HFF-Myc (cell line): ENCODE measurements around the gene ALPI.

ENCODE experiments used
- DNase-seq: peaks from one replicate; pipeline ENCODE4 v3.0.0-alpha.2; 2011; ENCODE audit warnings: low read depth; ENCODE audit errors: extremely low read depth
- H3K4me3 ChIP-seq: replicated peaks from 2 replicates; pipeline ENCODE4 v1.5.1; 2011; ENCODE audit warnings: low read depth, mild to moderate bottlenecking, control low read depth, low read length
- TF ChIP-seq, protein P1 (sequence below): IDR thresholded peaks from 2 replicates; pipeline ENCODE4 v1.5.1; 2012; ENCODE audit warnings: mild to moderate bottlenecking, low read depth, low read length, control low read depth; ENCODE audit errors: missing control alignments

The ALPI gene

GRCh38 chr2:232493701-232494474 is 37.9 kb downstream of the ALPI start:
- no peak for DNase-seq
- TF ChIP-seq, protein P1, sequence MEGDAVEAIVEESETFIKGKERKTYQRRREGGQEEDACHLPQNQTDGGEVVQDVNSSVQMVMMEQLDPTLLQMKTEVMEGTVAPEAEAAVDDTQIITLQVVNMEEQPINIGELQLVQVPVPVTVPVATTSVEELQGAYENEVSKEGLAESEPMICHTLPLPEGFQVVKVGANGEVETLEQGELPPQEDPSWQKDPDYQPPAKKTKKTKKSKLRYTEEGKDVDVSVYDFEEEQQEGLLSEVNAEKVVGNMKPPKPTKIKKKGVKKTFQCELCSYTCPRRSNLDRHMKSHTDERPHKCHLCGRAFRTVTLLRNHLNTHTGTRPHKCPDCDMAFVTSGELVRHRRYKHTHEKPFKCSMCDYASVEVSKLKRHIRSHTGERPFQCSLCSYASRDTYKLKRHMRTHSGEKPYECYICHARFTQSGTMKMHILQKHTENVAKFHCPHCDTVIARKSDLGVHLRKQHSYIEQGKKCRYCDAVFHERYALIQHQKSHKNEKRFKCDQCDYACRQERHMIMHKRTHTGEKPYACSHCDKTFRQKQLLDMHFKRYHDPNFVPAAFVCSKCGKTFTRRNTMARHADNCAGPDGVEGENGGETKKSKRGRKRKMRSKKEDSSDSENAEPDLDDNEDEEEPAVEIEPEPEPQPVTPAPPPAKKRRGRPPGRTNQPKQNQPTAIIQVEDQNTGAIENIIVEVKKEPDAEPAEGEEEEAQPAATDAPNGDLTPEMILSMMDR: no peak
- H3K4me3 ChIP-seq: no peak overlapping the region

DNA sequence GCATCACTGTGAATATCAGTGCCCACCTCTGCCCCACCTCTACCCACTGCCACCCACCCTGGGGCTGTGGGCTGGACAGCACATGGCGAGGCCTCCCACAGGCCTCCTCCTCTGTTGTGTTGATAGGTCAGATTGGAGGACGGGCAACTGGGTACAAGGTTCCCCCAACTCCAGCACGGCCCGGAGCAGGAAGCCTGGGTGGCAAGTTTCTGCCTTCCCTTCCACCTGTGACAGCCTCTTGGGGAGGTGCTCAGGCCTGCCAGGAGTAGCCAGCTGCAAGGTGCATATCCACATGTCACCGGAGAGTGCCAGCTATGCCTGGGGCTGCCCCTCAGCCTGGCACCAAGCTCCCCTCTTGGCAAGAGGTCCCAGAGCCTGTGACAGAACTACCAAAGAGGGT is 38.6 kb downstream of the ALPI start:
- H3K4me3 ChIP-seq: no peak overlapping the region
- TF ChIP-seq, protein P1: no peak
- no peak for DNase-seq

GRCh38 chr2:232495292-232495691 is 39.3 kb downstream of the ALPI start:
- no peak for DNase-seq
- TF ChIP-seq, protein P1: no peak
- no peak overlapping the region for H3K4me3 ChIP-seq

GRCh38 chr2:232496501-232497270 is 40.7 kb downstream of the ALPI start:
- no peak overlapping the region for H3K4me3 ChIP-seq
- TF ChIP-seq, protein P1: no peak
- no peak for DNase-seq

DNA sequence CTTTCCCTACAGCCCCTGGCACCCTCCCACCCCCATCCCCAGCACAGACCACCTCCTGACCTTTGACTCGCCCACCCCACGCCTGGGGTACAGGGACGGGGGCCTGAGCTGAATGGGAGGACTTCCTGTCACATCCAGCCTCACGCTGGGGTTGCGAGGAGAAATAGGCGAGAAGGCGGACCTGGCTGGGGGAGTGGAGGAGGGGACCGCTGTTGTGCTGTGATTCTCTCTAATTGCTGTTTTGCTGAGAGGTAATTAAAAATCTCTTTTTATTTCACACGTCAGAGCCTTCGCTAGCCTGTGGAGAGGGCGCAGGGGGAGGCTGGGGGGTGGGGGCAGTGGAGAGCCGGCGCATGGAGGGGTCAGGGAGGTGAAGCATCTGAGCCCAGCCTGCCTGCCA is 41.4 kb downstream of the ALPI start:
- no peak overlapping the region for H3K4me3 ChIP-seq
- TF ChIP-seq, protein P1: no peak
- DNase-seq: no peak

- DNase-seq: no peak
- TF ChIP-seq, protein P1: no peak
- H3K4me3 ChIP-seq: no peak overlapping the region
Measured at GRCh38 chr2:232498452-232498851, 42.5 kb downstream of the ALPI start.
